Hypothalamus (tissue), 51 donors: Measurements from ENCODE around the gene NTSR2.

Experiments used
- DNase-seq, 51 donors: peaks; one replicate each; lab custom pipeline; 2025; lab: John Stamatoyannopoulos, UW

Gene NTSR2

GRCh38 chr2:11633923-11634478 lies 36.0 kb downstream of the NTSR2 start:
- DNase-seq: no peak

DNA sequence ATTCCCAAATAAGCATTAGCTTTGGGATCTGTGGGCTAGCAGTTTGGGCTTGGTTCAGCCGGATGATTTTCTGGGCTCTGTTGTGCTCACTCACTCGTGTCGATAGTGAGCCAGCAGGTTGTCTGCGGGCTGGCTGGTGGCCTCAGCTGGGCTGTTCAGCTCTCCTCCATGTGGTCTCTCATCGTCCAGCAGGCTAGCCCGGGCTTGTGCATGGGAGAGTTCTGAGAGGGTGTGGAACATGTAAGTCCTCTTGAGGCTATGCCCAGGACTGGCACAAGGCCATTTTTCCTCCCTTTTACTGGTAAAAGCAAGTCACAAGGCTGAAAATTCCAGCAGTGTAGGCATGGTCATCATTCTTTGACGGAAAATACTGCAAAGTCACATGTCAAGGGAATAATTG lies 38.5 kb downstream of the NTSR2 start:
- DNase-seq: no peak

GRCh38 chr2:11630855-11631254 lies 39.1 kb downstream of the NTSR2 start:
- DNase-seq: no peak

DNA sequence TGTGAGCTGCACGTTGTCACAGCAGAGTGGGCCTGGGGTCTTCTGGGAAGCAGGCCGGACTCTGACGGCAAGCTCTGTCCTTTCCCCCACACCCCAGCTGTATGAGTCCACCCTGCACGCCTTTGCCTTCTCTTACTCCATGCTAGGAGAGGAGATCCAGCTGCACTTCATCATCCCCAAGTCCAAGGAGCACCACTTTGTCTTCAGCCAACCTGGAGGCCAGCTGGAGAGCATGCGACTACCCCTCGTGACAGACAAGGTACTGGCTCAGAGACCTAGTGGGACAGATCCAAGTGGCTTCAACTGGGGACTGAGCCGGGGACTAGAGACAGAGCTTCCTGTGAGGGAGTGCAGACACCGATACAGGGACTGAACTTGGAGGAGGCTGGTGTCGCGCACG lies 40.1 kb downstream of the NTSR2 start:
- DNase-seq: no peak

- no peak for DNase-seq
These were observed 40.8 kb downstream of the NTSR2 start for GRCh38 chr2:11629215-11629614.

- no peak for DNase-seq
These were observed 41.3 kb downstream of the NTSR2 start for GRCh38 chr2:11628675-11629074.

GRCh38 chr2:11625671-11626070 lies 44.3 kb downstream of the NTSR2 start:
- DNase-seq: no peak

GRCh38 chr2:11624893-11625292 lies 45.1 kb downstream of the NTSR2 start:
- no peak for DNase-seq

- no peak for DNase-seq
These were observed 47.4 kb downstream of the NTSR2 start for GRCh38 chr2:11622611-11623010.

DNA sequence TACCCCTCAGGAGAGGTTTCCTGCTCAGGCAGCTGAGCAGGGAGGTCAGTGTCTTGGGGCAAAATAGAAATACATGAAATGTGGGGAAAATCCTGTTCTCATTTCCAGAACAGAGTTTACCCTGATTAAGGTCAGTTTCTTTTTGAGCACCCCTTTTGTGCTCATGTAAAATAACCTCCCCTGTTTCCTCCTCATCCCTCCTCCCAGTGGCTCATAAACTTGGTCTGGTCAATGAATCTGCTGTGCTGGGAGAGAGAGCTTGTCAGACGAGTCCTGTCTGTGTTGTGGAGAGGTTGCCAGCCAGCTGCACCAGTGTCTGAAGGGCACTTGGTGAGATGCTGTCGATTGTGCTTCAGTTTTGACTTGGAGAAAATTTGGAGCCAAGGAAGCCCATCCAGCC lies 48.6 kb downstream of the NTSR2 start:
- peak in 10 of 51 donors; percentile 3 to 56 (median 16) for DNase-seq

DNA sequence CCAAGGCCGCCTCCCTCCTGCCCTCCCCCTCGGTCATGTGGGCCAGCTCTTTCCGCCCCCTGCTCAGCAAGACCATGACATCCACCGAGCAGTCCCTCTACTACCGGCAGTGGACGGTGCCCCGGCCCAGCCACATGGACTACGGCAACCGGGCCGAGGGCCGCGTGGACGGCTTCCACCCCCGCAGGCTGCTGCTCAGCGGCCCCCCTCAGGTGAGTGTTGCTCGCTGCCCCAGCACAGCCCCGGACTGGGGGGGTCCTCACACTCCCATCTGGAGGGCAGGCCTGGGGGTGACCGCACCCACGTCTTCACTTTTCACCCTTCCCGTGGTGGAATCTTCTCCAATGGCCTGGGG lies 51.3 kb downstream of the NTSR2 start:
- DNase-seq: no peak

- DNase-seq: no peak
These were observed 51.8 kb downstream of the NTSR2 start for GRCh38 chr2:11617984-11618707.

DNA sequence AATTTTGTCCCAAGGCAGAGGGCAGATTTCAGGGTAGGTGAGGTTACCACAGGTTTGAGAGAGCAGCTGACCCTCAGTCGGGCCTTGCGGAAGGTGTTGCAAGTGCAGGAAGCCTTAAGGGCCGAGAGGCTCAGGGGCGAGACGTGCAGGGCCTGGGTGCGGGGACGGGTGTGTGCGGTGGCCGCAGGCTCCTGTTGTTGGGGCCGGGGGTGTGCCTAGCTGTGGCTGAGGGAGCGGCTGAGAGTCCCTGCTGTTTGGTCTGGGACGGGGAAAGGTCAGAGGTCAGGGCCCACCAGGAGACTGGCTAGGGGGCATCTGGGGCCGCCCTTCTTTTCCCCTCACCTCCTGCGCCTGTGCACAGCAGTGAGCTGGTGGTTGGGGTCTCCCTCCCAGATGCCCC lies 52.5 kb downstream of the NTSR2 start:
- no peak for DNase-seq

- no peak for DNase-seq
These were observed 53.1 kb downstream of the NTSR2 start for GRCh38 chr2:11616851-11617415.

GRCh38 chr2:11616097-11616687 lies 53.8 kb downstream of the NTSR2 start:
- no peak for DNase-seq

DNA sequence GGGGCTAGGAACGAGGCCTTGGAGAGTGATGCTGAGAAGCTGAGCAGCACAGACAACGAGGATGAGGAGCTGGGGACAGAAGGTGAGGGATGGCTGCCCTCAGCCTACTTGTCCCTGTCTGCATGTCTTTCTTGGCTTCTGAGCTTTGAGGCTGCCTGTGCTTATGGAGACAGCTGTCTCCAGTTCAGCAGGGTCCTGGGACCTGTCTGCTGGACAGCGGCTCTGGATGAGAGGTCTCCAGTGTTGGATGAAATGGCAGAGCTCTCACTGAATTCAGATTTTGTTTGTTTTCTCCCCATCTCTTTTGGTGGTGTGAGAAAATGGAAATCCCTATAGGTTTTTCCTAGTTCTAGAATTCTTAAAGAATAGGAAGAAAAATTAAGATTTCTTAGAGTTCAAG lies 54.8 kb downstream of the NTSR2 start:
- DNase-seq: no peak

GRCh38 chr2:11613297-11613696 lies 56.7 kb downstream of the NTSR2 start:
- DNase-seq: no peak

DNA sequence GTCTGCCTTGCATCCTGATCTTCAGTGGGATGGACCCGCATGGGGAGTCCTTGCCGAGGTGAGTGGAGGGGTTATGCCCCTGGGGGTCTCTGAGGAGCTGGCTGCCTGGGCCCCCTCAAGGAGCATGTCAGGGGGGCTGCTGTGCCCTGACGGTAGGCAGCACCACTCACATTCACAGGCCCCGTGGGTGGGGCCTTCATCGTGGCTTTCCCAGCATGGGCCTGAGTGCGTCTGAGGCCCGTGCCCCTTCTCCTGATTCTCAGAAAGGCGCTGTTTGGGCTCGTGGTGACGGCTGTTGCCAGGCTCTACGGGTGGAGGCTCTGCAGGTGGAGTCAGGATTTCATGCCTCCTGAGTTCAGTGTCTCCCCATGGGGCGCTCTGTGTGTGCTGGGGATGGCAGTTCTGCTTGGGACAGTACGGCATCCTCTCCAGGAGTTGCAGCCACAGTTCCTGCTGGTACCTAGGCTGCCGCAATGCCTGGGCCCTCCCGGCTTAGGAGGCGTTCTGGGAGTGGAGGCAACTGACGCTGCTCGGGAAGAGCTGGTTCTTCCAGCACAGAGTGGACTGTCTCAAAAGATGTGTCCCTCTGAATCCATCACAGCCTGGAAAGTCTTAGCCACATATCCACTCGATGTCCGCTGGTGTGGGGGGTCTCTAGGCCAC lies 57.3 kb downstream of the NTSR2 start:
- no peak for DNase-seq

DNA sequence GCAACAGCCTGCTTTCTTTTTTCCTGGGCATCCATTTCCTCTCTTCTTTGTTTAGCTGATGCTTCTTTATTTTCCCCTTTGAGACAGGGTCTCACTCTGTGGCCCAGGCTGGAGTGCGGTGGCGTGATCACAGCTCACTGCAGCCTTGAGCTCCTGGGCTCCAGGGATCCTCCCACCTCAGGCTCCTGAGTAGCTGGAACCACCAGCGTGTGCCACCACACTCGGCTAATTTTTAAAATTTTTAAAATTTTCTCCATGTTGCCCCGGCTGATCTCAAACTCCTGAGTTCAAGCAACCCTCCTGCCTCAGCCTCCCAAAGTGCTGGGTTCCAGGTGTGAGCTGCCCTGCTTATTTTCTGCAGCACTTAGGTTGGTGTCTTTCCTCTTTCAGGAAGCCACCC lies 58.7 kb downstream of the NTSR2 start:
- no peak for DNase-seq

GRCh38 chr2:11610624-11611242 lies 59.3 kb downstream of the NTSR2 start:
- DNase-seq: no peak
